ENCODE results near the gene MAP2K7. TPM values are rescaled to one million over a fixed set of nuclear protein-coding genes. Genes with fewer than 3 reads are reported as not detected.
A peak's percentile ranks its signal among the peaks of the same experiment; 100 is the strongest.

MAP2K7 gene
- total and polyA plus RNA-seq, 4 donors = 14.7 to 34.3 (median 25.0) TPM

- no peak overlapping the region for H3K27ac ChIP-seq (ENCODE audit: low read depth in 1 of 2, low read length in 2 of 2)
- no peaks in the 10 kb centered on the region for H3K9me3 ChIP-seq (ENCODE audit: control insufficient read depth, low read length)
- no peaks in the 10 kb centered on the region for H3K36me3 ChIP-seq (ENCODE audit: control insufficient read depth in 1 of 2, insufficient read depth in 2 of 2, low read length in 1 of 2)
- no peak overlapping the region for H3K4me3 ChIP-seq (ENCODE audit: low read length in 2 of 2)
- no peak for ATAC-seq (ENCODE audit: low FRiP score)
- DNase-seq = no peak
- intact Hi-C loops (cut with DNase I) = no loop called here
- no peaks in the 10 kb centered on the region for H3K27me3 ChIP-seq (ENCODE audit: control insufficient read depth in 1 of 2, insufficient read depth in 2 of 2, low read length in 1 of 2)
- H3K4me1 ChIP-seq (ENCODE audit: control insufficient read depth in 1 of 2, insufficient read depth in 2 of 2, low read length in 2 of 2) = no peaks in the 10 kb centered on the region
- 69 to 72% methylated on average over 18 of the region's 18 CpGs for WGBS, 2 donors
These were observed 24.4 kb upstream of the MAP2K7 start for GRCh38 chr19:7879111-7879807.

GRCh38 chr19:7879836-7880235, 23.8 kb upstream of the MAP2K7 start:
- H3K4me1 ChIP-seq (ENCODE audit: control insufficient read depth in 1 of 2, insufficient read depth in 2 of 2, low read length in 2 of 2) = no peaks in the 10 kb centered on the region
- DNase-seq (no peak), ATAC-seq (ENCODE audit: low FRiP score) (no peak)
- no peaks in the 10 kb centered on the region for H3K27me3 ChIP-seq (ENCODE audit: control insufficient read depth in 1 of 2, insufficient read depth in 2 of 2, low read length in 1 of 2)
- WGBS, 2 donors = 87 to 90% methylated on average over 19 of the region's 19 CpGs
- no peak overlapping the region for H3K4me3 ChIP-seq (ENCODE audit: low read length in 2 of 2)
- no peak overlapping the region for H3K27ac ChIP-seq (ENCODE audit: low read depth in 1 of 2, low read length in 2 of 2)
- no peaks in the 10 kb centered on the region for H3K9me3 ChIP-seq (ENCODE audit: control insufficient read depth, low read length)
- intact Hi-C loops (cut with DNase I) = no loop called here
- H3K36me3 ChIP-seq (ENCODE audit: control insufficient read depth in 1 of 2, insufficient read depth in 2 of 2, low read length in 1 of 2) = no peaks in the 10 kb centered on the region

- 92 to 94% methylated on average over 3 of the region's 3 CpGs for WGBS, 2 donors
- no peaks in the 10 kb centered on the region for H3K27me3 ChIP-seq (ENCODE audit: control insufficient read depth in 1 of 2, insufficient read depth in 2 of 2, low read length in 1 of 2)
- no peaks in the 10 kb centered on the region for H3K9me3 ChIP-seq (ENCODE audit: control insufficient read depth, low read length)
- no peaks in the 10 kb centered on the region for H3K36me3 ChIP-seq (ENCODE audit: control insufficient read depth in 1 of 2, insufficient read depth in 2 of 2, low read length in 1 of 2)
- no peak for DNase-seq
- H3K4me3 ChIP-seq (ENCODE audit: low read length in 2 of 2) = no peak overlapping the region
- ATAC-seq (ENCODE audit: low FRiP score) = no peak
- intact Hi-C loops (cut with DNase I) = no loop called here
- no peaks in the 10 kb centered on the region for H3K4me1 ChIP-seq (ENCODE audit: control insufficient read depth in 1 of 2, insufficient read depth in 2 of 2, low read length in 2 of 2)
- H3K27ac ChIP-seq (ENCODE audit: low read depth in 1 of 2, low read length in 2 of 2) = no peak overlapping the region
These were observed 21.8 kb upstream of the MAP2K7 start for GRCh38 chr19:7881910-7882309.

- intact Hi-C loops (cut with DNase I) = no loop called here
- Histone ChIP-seq H3K9me3 (ENCODE audit: control insufficient read depth, low read length) (no peaks in the 10 kb centered on the region), H3K4me3 (ENCODE audit: low read length in 2 of 2) (no peak overlapping the region), H3K36me3 (ENCODE audit: control insufficient read depth in 1 of 2, insufficient read depth in 2 of 2, low read length in 1 of 2) (no peaks in the 10 kb centered on the region), H3K4me1 (ENCODE audit: control insufficient read depth in 1 of 2, insufficient read depth in 2 of 2, low read length in 2 of 2) (no peaks in the 10 kb centered on the region), H3K27ac (ENCODE audit: low read depth in 1 of 2, low read length in 2 of 2) (no peak overlapping the region), H3K27me3 (ENCODE audit: control insufficient read depth in 1 of 2, insufficient read depth in 2 of 2, low read length in 1 of 2) (no peaks in the 10 kb centered on the region)
- DNase-seq (no peak), ATAC-seq (ENCODE audit: low FRiP score) (no peak)
- WGBS, 2 donors = 76 to 87% methylated on average over 4 of the region's 4 CpGs
These were observed 20.6 kb upstream of the MAP2K7 start for GRCh38 chr19:7883105-7883504.

- no peaks in the 10 kb centered on the region for H3K36me3 ChIP-seq (ENCODE audit: control insufficient read depth in 1 of 2, insufficient read depth in 2 of 2, low read length in 1 of 2)
- no peaks in the 10 kb centered on the region for H3K27me3 ChIP-seq (ENCODE audit: control insufficient read depth in 1 of 2, insufficient read depth in 2 of 2, low read length in 1 of 2)
- no peaks in the 10 kb centered on the region for H3K9me3 ChIP-seq (ENCODE audit: control insufficient read depth, low read length)
- ATAC-seq (ENCODE audit: low FRiP score) (no peak), DNase-seq (no peak)
- no peak overlapping the region for H3K27ac ChIP-seq (ENCODE audit: low read depth in 1 of 2, low read length in 2 of 2)
- H3K4me1 ChIP-seq (ENCODE audit: control insufficient read depth in 1 of 2, insufficient read depth in 2 of 2, low read length in 2 of 2) = no peaks in the 10 kb centered on the region
- intact Hi-C loops (cut with DNase I) = no loop called here
- no peak overlapping the region for H3K4me3 ChIP-seq (ENCODE audit: low read length in 2 of 2)
- 74 to 86% methylated on average over 2 of the region's 2 CpGs for WGBS, 2 donors
These were observed 19.7 kb upstream of the MAP2K7 start for GRCh38 chr19:7883796-7884570.

GRCh38 chr19:7885818-7886217, 17.9 kb upstream of the MAP2K7 start:
- intact Hi-C loops (cut with DNase I) = no loop called here
- WGBS, 2 donors = 91 to 93% methylated on average over 8 of the region's 8 CpGs
- no peak overlapping the region for H3K4me3 ChIP-seq (ENCODE audit: low read length in 2 of 2)
- no peaks in the 10 kb centered on the region for H3K27me3 ChIP-seq (ENCODE audit: control insufficient read depth in 1 of 2, insufficient read depth in 2 of 2, low read length in 1 of 2)
- H3K4me1 ChIP-seq (ENCODE audit: control insufficient read depth in 1 of 2, insufficient read depth in 2 of 2, low read length in 2 of 2) = no peaks in the 10 kb centered on the region
- no peaks in the 10 kb centered on the region for H3K9me3 ChIP-seq (ENCODE audit: control insufficient read depth, low read length)
- DNase-seq = no peak
- no peak for ATAC-seq (ENCODE audit: low FRiP score)
- H3K36me3 ChIP-seq (ENCODE audit: control insufficient read depth in 1 of 2, insufficient read depth in 2 of 2, low read length in 1 of 2) = no peaks in the 10 kb centered on the region
- H3K27ac ChIP-seq (ENCODE audit: low read depth in 1 of 2, low read length in 2 of 2) = no peak overlapping the region

- WGBS, 2 donors = 89 to 91% methylated on average over 16 of the region's 16 CpGs
- no peaks in the 10 kb centered on the region for H3K27me3 ChIP-seq (ENCODE audit: control insufficient read depth in 1 of 2, insufficient read depth in 2 of 2, low read length in 1 of 2)
- no peak overlapping the region for H3K27ac ChIP-seq (ENCODE audit: low read depth in 1 of 2, low read length in 2 of 2)
- DNase-seq (no peak), ATAC-seq (ENCODE audit: low FRiP score) (no peak)
- H3K9me3 ChIP-seq (ENCODE audit: control insufficient read depth, low read length) = no peaks in the 10 kb centered on the region
- intact Hi-C loops (cut with DNase I) = no loop called here
- no peaks in the 10 kb centered on the region for H3K36me3 ChIP-seq (ENCODE audit: control insufficient read depth in 1 of 2, insufficient read depth in 2 of 2, low read length in 1 of 2)
- no peak overlapping the region for H3K4me3 ChIP-seq (ENCODE audit: low read length in 2 of 2)
- H3K4me1 ChIP-seq (ENCODE audit: control insufficient read depth in 1 of 2, insufficient read depth in 2 of 2, low read length in 2 of 2) = no peaks in the 10 kb centered on the region
These were observed 16.1 kb upstream of the MAP2K7 start for GRCh38 chr19:7887408-7888144.

GRCh38 chr19:7888145-7888825, 15.4 kb upstream of the MAP2K7 start, which contains the start of gene LRRC8E:
Gene LRRC8E (plus strand): TSS chr19:7888510. CDS start chr19:7895604, 7,094 bp downstream.
- H3K27ac ChIP-seq (ENCODE audit: low read depth in 1 of 2, low read length in 2 of 2) = no peak within 1 kb of the TSS
- no peaks in the 10 kb centered on the region for H3K4me1 ChIP-seq (ENCODE audit: control insufficient read depth in 1 of 2, insufficient read depth in 2 of 2, low read length in 2 of 2)
- no peaks in the 10 kb centered on the region for H3K27me3 ChIP-seq (ENCODE audit: control insufficient read depth in 1 of 2, insufficient read depth in 2 of 2, low read length in 1 of 2)
- H3K9me3 ChIP-seq (ENCODE audit: control insufficient read depth, low read length) = no peaks in the 10 kb centered on the region
- H3K4me3 ChIP-seq (ENCODE audit: low read length in 2 of 2) = no peak within 1 kb of the TSS
- H3K36me3 ChIP-seq (ENCODE audit: control insufficient read depth in 1 of 2, insufficient read depth in 2 of 2, low read length in 1 of 2) = no peaks in the 10 kb centered on the region
- intact Hi-C loops (cut with DNase I) = no loop called here
- 11 to 13% methylated on average over 42 to 53 of the region's 53 CpGs for WGBS, 2 donors
- ATAC-seq (ENCODE audit: low FRiP score) (peak; percentile 41), DNase-seq (no peak)
